G401 (cell line): ENCODE measurements around the gene MTHFR. TPM values are rescaled to one million over a fixed set of nuclear protein-coding genes. Genes with fewer than 3 reads are reported as not detected.

Experiments used
- DNase-seq: peaks from one replicate; pipeline ENCODE4 v3.0.0-alpha.2; 2015; ENCODE audit warnings: low spot score
- in situ Hi-C: cut with HindIII; loops from 2 replicates; pipeline ENCODE4 v1.10.0; 2016; ENCODE audit warnings: low sequenced_read_pairs, mixed read lengths
- total RNA-seq: library from RNA; depleted of rRNA; stranded (reverse); fragments of >200 nt; shearing (Covaris generic); gene quantifications from 2 replicates; pipeline ENCODE4 v1.2.3, GENCODE V29; 2014

MTHFR gene
- total RNA-seq, 1 experiment from 2014 or later = 34.4 TPM

GRCh38 chr1:11800756-11801433 lies 4.9 kb downstream of the MTHFR start:
- in situ Hi-C loops = no loop called here
- DNase-seq = no peak

- DNase-seq = no peak
- in situ Hi-C loops = no loop called here
Measured at GRCh38 chr1:11800391-11800755, 5.4 kb downstream of the MTHFR start.

- DNase-seq = no peak
- in situ Hi-C loops = no loop called here
Measured at GRCh38 chr1:11799896-11800295, 5.9 kb downstream of the MTHFR start.

- in situ Hi-C loops = no loop called here
- no peak for DNase-seq
Measured at GRCh38 chr1:11799099-11799498, 6.7 kb downstream of the MTHFR start.

- in situ Hi-C loops = no loop called here
- no peak for DNase-seq
Measured at GRCh38 chr1:11797525-11798216, 8.1 kb downstream of the MTHFR start.

- DNase-seq = no peak
- in situ Hi-C loops = no loop called here
Measured at GRCh38 chr1:11796036-11796828, 9.5 kb downstream of the MTHFR start.

GRCh38 chr1:11795238-11795890 lies 10.4 kb downstream of the MTHFR start:
- in situ Hi-C loops = no loop called here
- no peak for DNase-seq

GRCh38 chr1:11794446-11795237 lies 11.1 kb downstream of the MTHFR start:
- no peak for DNase-seq
- in situ Hi-C loops = no loop called here

- in situ Hi-C loops = no loop called here
- DNase-seq = no peak
Measured at GRCh38 chr1:11793819-11794218, 11.9 kb downstream of the MTHFR start.

- in situ Hi-C loops = no loop called here
- DNase-seq = no peak
Measured at GRCh38 chr1:11792106-11792505, 13.7 kb downstream of the MTHFR start.

- peak; percentile 63 for DNase-seq
- in situ Hi-C loops = no loop called here
Measured at GRCh38 chr1:11790880-11791715, 14.7 kb downstream of the MTHFR start.

- in situ Hi-C loops = no loop called here
- no peak for DNase-seq
Measured at GRCh38 chr1:11790101-11790879, 15.5 kb downstream of the MTHFR start.

- in situ Hi-C loops = no loop called here
- DNase-seq = no peak
Measured at GRCh38 chr1:11789126-11790067, 16.4 kb downstream of the MTHFR start.

- in situ Hi-C loops = no loop called here
- no peak for DNase-seq
Measured at GRCh38 chr1:11788549-11789053, 17.2 kb downstream of the MTHFR start.

GRCh38 chr1:11787804-11788436 lies 17.8 kb downstream of the MTHFR start:
- no peak for DNase-seq

More at GRCh38 chr1:11787804-11788436, 17.8 kb downstream of the MTHFR start:
- in situ Hi-C loops = no loop called here
